ENCODE data around the gene DYNLT2B. TPM values are rescaled to one million over a fixed set of nuclear protein-coding genes. Genes with fewer than 3 reads are reported as not detected.
"Not testable (repeated sequence)": the region's sequence is repeated elsewhere in the genome, so short reads cannot be mapped to it uniquely, and the experiment has no call there.

DYNLT2B gene
- total and polyA plus RNA-seq, 3 donors from 2014 or later = 19.4 to 59.7 (median 29.1) TPM

DNA sequence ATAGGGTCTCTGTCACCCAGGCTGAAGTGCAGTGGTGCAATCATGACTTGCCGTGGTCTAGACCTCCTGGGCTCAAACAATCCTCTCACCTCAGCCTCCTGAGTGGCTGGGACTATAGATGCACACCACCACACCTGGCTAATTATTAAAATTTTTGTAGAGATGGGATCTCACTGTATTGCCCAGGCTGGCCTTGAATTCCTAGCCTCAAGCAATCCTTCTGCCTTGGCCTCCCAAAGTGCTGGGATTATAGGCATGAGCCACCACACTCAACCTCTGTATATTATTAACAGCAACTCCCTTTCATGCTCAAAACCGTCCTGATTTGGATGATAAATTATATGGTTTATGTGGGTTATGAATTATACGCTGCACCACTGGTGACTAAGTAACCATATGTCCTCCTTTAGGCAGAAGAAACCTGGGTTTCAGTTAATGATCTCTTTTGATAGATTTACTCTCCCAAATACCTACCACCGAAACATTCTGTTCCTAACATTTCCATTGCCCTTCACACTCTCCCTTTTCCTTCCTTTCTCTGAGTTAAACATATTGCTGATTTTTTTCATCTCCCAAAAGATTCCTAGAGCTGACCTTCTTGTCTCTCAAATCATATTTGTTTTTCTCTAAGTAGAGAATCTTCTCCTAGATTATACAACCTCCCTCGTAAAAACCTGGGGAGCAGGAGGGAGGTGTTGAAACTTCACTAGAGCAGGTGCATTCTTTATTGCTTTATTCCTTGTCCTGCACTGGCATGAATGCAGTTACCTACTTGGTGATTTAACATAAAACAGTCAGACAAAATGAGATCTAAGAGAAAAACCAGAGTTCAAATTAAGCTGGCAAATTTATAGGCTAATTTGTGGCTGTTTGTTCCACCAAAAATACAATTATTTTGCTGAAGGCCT lies 63.4 kb downstream of the DYNLT2B start:
- WGBS, 2 donors = 71 to 81% methylated on average over 5 of the region's 5 CpGs
- intact Hi-C loops (cut with DNase I; ENCODE audit: low total_unique reads) = loop anchor here (10.0 kb wide), 1 partner anchor 260 kb away; the partner anchor contains the start of gene SMCO1
- Histone ChIP-seq H3K4me3 (no peak overlapping the region), H3K4me1 (no peaks in the 10 kb centered on the region), H3K36me3 (ENCODE audit: low read depth, missing control alignments) (no peaks in the 10 kb centered on the region), H3K27ac (no peak overlapping the region), H3K27me3 (no peaks in the 10 kb centered on the region), H3K9me3 (no peaks in the 10 kb centered on the region)
- no peak for TF ChIP-seq POLR2A (IDR thresholded peaks at IDR 0.05)
- TF ChIP-seq, protein P1, sequence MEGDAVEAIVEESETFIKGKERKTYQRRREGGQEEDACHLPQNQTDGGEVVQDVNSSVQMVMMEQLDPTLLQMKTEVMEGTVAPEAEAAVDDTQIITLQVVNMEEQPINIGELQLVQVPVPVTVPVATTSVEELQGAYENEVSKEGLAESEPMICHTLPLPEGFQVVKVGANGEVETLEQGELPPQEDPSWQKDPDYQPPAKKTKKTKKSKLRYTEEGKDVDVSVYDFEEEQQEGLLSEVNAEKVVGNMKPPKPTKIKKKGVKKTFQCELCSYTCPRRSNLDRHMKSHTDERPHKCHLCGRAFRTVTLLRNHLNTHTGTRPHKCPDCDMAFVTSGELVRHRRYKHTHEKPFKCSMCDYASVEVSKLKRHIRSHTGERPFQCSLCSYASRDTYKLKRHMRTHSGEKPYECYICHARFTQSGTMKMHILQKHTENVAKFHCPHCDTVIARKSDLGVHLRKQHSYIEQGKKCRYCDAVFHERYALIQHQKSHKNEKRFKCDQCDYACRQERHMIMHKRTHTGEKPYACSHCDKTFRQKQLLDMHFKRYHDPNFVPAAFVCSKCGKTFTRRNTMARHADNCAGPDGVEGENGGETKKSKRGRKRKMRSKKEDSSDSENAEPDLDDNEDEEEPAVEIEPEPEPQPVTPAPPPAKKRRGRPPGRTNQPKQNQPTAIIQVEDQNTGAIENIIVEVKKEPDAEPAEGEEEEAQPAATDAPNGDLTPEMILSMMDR (IDR thresholded peaks at IDR 0.05) = no peak
- no peak for DNase-seq

DNA sequence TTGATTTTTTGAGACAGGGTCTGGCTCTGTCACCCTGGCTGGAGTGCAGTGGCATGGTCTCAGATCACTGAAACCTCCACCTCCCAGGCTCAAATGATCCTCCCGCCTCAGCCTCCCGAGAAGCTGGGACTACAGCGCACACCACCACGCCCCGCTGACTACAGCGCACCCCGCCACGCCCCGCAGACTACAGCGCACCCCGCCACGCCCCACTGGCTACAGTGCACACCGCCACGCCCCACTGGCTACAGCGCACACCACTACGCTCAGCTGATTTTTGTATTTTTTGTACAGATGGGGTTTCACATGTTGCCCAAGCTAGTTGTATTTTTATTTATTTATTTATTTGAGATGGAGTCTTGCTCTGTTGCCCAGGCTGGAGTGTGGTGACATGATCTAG lies 66.1 kb downstream of the DYNLT2B start:
- no peak for TF ChIP-seq POLR2A (IDR thresholded peaks at IDR 0.05)
- TF ChIP-seq, protein P1 (IDR thresholded peaks at IDR 0.05) = no peak
- intact Hi-C loops (cut with DNase I; ENCODE audit: low total_unique reads) = loop anchor here (10.0 kb wide), 1 partner anchor 263 kb away; the partner anchor contains the start of gene SMCO1
- DNase-seq = no peak

DNA sequence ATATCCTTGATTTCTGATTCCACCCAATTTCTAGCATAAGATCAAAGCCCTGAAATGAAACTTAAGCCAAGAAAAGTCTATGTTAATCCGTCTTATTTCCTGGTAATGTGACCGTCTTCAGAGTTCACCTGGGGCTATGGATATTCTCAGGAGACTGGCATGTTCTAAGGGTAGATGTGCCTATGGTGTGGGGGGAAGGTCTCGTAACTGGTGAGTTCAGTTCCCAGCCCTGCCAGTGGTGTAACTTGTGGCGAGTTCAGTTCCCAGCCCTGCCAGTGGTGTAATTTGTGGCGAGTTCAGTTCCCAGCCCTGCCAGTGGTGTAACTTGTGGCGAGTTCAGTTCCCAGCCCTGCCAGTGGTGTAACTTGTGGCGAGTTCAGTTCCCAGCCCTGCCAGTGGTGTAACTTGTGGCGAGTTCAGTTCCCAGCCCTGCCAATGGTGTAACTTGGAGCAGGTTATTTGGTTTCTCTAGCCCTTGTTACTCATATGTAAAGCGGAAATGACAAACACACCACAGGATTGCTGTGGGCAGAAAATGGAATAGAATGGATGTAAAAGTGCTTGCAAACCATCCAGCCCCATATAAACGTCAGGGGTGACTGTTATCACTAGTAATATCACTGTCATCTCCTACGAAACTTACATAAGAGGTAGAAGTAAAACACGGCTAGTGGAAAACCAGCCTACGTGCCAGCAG lies 71.3 kb downstream of the DYNLT2B start:
- H3K27me3 ChIP-seq = no peaks in the 10 kb centered on the region
- WGBS, 2 donors = 88 to 91% methylated on average over 13 of the region's 13 CpGs
- intact Hi-C loops (cut with DNase I; ENCODE audit: low total_unique reads) = no loop called here
- no peak overlapping the region for H3K27ac ChIP-seq
- H3K4me1 ChIP-seq = no peaks in the 10 kb centered on the region
- no peak for TF ChIP-seq POLR2A (IDR thresholded peaks at IDR 0.05)
- TF ChIP-seq, protein P1 (IDR thresholded peaks at IDR 0.05) = no peak
- H3K9me3 ChIP-seq = no peaks in the 10 kb centered on the region
- H3K4me3 ChIP-seq = no peak overlapping the region
- H3K36me3 ChIP-seq (ENCODE audit: low read depth, missing control alignments) = no peaks in the 10 kb centered on the region
- DNase-seq = no peak

More for the DNA sequence above, 66.1 kb downstream of the DYNLT2B start:
- Histone ChIP-seq H3K36me3 (ENCODE audit: low read depth, missing control alignments) (no peaks in the 10 kb centered on the region), H3K9me3 (no peaks in the 10 kb centered on the region), H3K27ac (no peak overlapping the region), H3K27me3 (no peaks in the 10 kb centered on the region), H3K4me1 (no peaks in the 10 kb centered on the region), H3K4me3 (no peak overlapping the region)
- 95 to 97% methylated on average over 16 of the region's 16 CpGs for WGBS, 2 donors

DNA sequence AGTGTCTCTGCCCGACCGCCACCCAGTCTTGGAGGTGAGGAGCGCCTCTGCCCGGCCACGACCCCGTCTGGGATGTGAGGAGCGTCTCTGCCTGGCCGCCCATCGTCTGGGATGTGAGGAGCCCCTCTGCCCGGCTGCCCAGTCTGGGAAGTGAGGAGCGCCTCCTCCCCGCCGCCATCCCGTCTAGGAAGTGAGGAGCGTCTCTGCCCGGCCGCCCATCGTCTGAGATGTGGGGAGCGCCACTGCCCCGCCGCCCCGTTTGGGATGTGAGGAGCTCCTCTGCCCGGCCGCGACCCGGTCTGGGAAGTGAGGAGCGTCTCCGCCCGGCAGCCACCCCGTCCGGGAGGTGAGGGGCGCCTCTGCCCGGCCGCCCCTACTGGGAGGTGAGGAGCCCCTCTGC lies 73.9 kb downstream of the DYNLT2B start:
- H3K4me3 ChIP-seq; DNase-seq; H3K9me3 ChIP-seq; H3K27me3 ChIP-seq; intact Hi-C loops (cut with DNase I; ENCODE audit: low total_unique reads); H3K27ac ChIP-seq; H3K36me3 ChIP-seq (ENCODE audit: low read depth, missing control alignments): not testable (repeated sequence)
- peaks cover 12% of the 10 kb centered on the region for H3K4me1 ChIP-seq
- 77 to 91% methylated on average over 22 to 34 of the region's 34 CpGs for WGBS, 2 donors

DNA sequence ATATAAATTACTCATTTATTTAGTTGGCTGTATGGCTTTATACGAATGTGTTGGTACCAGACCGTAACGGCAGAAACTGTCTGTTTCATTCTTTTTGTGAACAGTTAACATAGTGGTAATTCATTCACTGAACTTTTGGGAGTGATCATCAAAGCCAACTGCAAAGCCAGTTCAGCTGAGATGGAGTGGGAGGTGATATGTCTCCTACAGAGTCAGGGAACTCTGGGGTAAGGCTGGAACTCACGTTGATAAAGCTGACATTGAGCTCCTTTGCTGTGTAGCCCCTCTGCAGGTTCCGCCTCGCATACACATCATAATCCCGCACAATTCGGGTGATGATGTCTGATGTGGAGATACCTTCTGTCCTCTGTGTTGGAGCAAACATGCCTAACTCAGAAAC lies 76.3 kb downstream of the DYNLT2B start:
- Histone ChIP-seq H3K4me1 (peaks cover 31% of the 10 kb centered on the region), H3K36me3 (ENCODE audit: low read depth, missing control alignments) (no peaks in the 10 kb centered on the region), H3K4me3 (no peak overlapping the region), H3K27ac (no peak overlapping the region), H3K27me3 (no peaks in the 10 kb centered on the region), H3K9me3 (no peaks in the 10 kb centered on the region)
- no peak for DNase-seq
- TF ChIP-seq POLR2A (IDR thresholded peaks at IDR 0.05) = no peak
- WGBS, 2 donors = 83 to 84% methylated on average over 8 of the region's 8 CpGs
- intact Hi-C loops (cut with DNase I; ENCODE audit: low total_unique reads) = no loop called here

Small RNA genes within 50 kb of the gene (small RNA-seq; reads per million reads assigned to genes)
- gene AC069257.2 (0 reads per million in 2 donors), gene RNU6-910P (0 reads per million in 2 donors)

Other genes starting within 250 kb of the DYNLT2B start
- gene TFRC, start 236.2 kb downstream of the DYNLT2B start, total RNA-seq = 10 to 100 TPM; 72.1 to 77.0 TPM
- 38.6 TPM for gene TFRC, start 236.2 kb downstream of the DYNLT2B start, polyA plus RNA-seq (ENCODE audit: insufficient read depth, low read depth, low replicate concordance)
- gene ZDHHC19, start 106.8 kb downstream of the DYNLT2B start, total RNA-seq = 10 to 100 TPM; 12.7 to 55.0 TPM
- 112 TPM for gene ZDHHC19, start 106.8 kb downstream of the DYNLT2B start, polyA plus RNA-seq (ENCODE audit: insufficient read depth, low read depth, low replicate concordance)
- 10 to 100 TPM; 27.2 to 35.1 TPM for gene SLC51A, start 101.7 kb downstream of the DYNLT2B start, total RNA-seq
- gene SLC51A, start 101.7 kb downstream of the DYNLT2B start, polyA plus RNA-seq (ENCODE audit: insufficient read depth, low read depth, low replicate concordance) = 60.6 TPM
- gene PCYT1A, start 30.5 kb downstream of the DYNLT2B start, total RNA-seq = 10 to 100 TPM; 51.3 to 69.3 TPM
- gene PCYT1A, start 30.5 kb downstream of the DYNLT2B start, polyA plus RNA-seq (ENCODE audit: insufficient read depth, low read depth, low replicate concordance) = 66.0 TPM
- gene TM4SF19, start 20.1 kb upstream of the DYNLT2B start, total RNA-seq = 1 to 10 TPM; 4.8 to 6.8 TPM
- 8.4 TPM for gene TM4SF19, start 20.1 kb upstream of the DYNLT2B start, polyA plus RNA-seq (ENCODE audit: insufficient read depth, low read depth, low replicate concordance)
- gene UBXN7, start 114.2 kb upstream of the DYNLT2B start, total RNA-seq = 10 to 100 TPM; 40.4 to 49.1 TPM
- 40.2 TPM for gene UBXN7, start 114.2 kb upstream of the DYNLT2B start, polyA plus RNA-seq (ENCODE audit: insufficient read depth, low read depth, low replicate concordance)
- gene RNF168, start 185.5 kb upstream of the DYNLT2B start, total RNA-seq = 10 to 100 TPM; 37.7 to 52.8 TPM
- 45.4 TPM for gene RNF168, start 185.5 kb upstream of the DYNLT2B start, polyA plus RNA-seq (ENCODE audit: insufficient read depth, low read depth, low replicate concordance)
- gene SMCO1, start 197.1 kb upstream of the DYNLT2B start, total RNA-seq = under 1 TPM; 0.24 to 0.25 TPM
- gene SMCO1, start 197.1 kb upstream of the DYNLT2B start, polyA plus RNA-seq (ENCODE audit: insufficient read depth, low read depth, low replicate concordance) = 0.91 TPM

Measured in testis (tissue), 3 donors.